HG03571 (cell line): Measurements from ENCODE around the gene BBOX1.
"Not testable (repeated sequence)": the region's sequence is repeated elsewhere in the genome, so short reads cannot be mapped to it uniquely, and the experiment has no call there.

Experiments used
- ATAC-seq: cut with Tn5 transposase; IDR thresholded peaks from one replicate; pipeline ENCODE4 v1.9.1; 2021; ENCODE audit not compliant: unreplicated experiment

Gene BBOX1

DNA sequence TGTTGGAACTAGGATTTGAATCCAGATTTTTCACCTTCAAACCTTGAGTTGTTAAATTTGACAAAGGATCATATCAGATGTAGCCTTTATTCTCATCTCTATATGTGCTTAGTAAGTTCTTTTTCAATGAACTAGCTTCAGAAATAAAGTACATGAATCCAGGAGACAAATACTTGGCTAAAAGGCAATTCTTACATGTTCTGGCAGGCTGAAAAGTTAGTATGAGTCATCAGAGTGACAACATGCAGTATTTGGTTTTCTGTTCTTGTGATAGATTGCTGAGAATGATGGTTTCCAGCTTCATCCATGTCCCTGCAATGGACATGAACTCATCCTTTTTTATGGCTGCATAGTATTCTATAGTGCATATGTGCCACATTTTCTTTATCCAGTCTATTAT, 40.4 kb downstream of the BBOX1 start:
- ATAC-seq = no peak

GRCh38 chr11:27083241-27083640, 42.6 kb downstream of the BBOX1 start:
- no peak for ATAC-seq

GRCh38 chr11:27083782-27084181, 43.2 kb downstream of the BBOX1 start:
- no peak for ATAC-seq

- no peak for ATAC-seq
Measured at GRCh38 chr11:27084518-27084917, 43.9 kb downstream of the BBOX1 start.

GRCh38 chr11:27085111-27085510, 44.5 kb downstream of the BBOX1 start:
- ATAC-seq = no peak

- ATAC-seq = no peak
Measured at GRCh38 chr11:27085605-27086004, 45.0 kb downstream of the BBOX1 start.

DNA sequence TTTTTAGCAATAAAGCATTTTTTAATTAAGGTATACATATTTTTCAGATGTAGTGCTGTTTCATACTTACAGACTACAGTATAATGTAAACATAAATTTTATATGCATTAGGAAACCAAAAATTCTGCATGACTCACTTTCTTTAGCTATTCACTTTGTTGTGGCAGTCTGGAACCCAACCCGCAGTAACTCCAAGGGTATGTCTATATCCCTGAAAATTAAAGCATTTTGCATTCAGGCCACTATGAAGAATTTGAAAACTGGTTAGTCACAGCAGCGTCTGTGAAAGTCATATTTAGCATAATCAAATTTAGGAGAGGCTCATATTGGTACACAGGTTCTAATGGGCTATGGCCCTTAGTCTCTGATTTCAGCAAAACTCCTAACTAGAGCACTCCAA, 46.8 kb downstream of the BBOX1 start:
- no peak for ATAC-seq

- ATAC-seq = no peak
Measured at GRCh38 chr11:27088353-27088752, 47.7 kb downstream of the BBOX1 start.

DNA sequence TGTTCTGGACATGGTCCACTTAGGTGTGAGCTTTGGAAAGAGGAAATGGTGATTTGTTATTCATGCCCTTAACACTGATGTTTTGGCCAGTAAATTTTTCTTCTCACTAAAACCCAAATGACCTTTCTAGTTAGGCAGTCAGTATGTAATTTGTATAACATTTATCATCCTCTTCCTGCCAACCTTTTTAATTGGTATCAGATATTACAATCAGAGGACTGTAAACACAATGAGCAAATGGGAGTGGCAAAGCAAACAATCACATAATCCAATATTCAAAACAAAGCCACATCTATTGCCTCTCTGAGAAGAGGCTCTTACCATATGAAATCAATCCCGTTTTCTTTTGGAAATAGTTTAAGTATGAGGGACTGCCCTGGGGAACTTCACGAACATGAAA, 49.1 kb downstream of the BBOX1 start:
- ATAC-seq = no peak

- ATAC-seq = not testable (repeated sequence)
Measured at GRCh38 chr11:27090357-27090948, 49.8 kb downstream of the BBOX1 start.

GRCh38 chr11:27094120-27094519, 53.5 kb downstream of the BBOX1 start:
- no peak for ATAC-seq

DNA sequence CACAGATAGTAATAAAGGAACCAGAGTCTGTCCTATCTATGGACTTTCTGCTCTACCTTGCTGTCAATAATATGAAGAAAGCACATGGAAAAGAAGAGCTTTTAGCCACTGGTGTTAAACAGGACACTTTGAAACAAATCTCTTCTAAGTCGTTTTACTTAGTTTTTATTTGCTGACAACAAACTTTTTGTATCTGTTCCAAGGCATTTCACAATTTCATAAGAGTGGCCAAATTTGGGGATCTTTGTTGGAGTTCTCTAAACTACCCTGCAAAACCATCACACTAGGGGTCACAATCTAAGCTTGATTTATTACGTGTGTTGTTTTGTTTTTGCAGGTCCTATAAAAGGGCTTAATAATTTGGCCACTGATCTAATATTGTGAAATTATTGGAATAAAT, 54.4 kb downstream of the BBOX1 start:
- no peak for ATAC-seq

- no peak for ATAC-seq
Measured at GRCh38 chr11:27095887-27096286, 55.3 kb downstream of the BBOX1 start.

DNA sequence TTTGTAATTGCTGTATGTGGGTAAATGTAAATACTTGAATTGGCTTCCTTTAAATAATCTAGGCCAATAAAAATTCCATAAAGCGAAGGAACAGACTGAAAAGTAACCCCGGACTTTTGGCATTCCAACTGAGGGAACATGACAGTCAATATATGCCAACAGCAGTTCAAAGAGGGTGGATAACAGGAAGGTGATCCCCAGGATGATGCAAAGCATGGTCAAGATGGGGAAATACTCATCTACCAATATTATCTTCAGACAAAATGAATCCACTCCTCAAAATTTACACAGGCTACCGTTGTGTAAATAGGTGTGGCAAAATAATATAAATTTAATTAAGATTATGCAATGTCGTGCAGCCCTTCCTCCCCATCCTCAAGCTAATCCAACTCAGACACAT, 56.9 kb downstream of the BBOX1 start:
- no peak for ATAC-seq

GRCh38 chr11:27100534-27100933, 59.9 kb downstream of the BBOX1 start:
- ATAC-seq = no peak

DNA sequence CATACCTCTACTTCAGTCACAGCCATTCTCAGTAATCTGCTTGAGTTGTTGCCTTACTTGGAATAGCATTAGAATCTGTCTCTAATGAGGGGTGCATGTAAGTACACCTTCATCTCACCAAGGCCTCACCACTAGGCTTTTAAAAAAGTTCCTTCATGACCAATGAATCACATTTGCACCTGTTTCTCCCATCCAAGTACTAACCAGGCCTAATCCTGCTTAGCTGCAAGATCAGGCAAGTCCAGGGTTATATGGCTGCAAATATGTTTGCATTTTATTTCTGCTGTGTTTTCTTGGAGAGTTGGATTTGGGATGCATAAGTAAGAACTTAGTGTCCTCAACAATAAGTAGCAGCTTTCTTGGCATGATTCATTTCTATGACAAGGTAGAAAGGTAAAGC, 66.9 kb downstream of the BBOX1 start:
- ATAC-seq = no peak

- ATAC-seq = no peak
Measured at GRCh38 chr11:27108809-27109208, 68.2 kb downstream of the BBOX1 start.

DNA sequence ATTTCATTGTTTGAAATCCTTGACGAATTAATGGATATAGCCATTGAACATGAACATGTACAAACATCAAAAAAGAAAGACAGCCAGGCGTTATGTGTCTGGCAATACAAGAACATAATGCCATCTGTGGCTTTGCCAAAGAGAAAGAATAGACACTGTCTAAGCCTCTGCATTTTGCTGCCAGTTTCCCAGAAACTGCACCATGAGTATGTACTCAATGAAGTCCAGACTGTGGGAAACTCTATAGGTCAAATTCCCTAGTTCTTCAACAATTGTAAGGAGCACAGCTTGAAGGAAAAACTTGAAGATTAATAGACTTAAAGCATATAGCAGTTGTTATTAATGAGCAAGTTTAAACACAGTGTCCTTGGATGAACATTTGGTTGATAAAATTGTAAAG, 71.3 kb downstream of the BBOX1 start:
- no peak for ATAC-seq

DNA sequence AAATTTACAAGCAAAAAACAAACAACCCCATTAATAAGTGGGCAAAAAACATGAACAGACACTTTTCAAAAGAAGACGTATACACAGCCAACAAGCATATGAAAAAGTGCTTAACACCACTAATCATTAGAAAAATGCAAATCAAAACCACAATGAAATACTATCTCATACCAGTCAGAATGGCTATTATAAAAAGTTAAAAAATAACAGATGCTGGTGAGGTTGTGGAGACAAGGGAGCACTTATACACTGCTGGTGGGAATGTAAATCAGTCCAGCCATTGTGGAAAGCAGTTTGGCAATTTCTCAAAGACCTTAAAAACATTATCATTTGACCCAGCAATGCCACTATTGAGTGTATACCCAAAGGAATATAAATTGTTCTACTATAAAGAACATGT, 72.3 kb downstream of the BBOX1 start:
- no peak for ATAC-seq

GRCh38 chr11:27115051-27115650, 74.5 kb downstream of the BBOX1 start:
- ATAC-seq = no peak

GRCh38 chr11:27116684-27117083, 76.1 kb downstream of the BBOX1 start:
- no peak for ATAC-seq

DNA sequence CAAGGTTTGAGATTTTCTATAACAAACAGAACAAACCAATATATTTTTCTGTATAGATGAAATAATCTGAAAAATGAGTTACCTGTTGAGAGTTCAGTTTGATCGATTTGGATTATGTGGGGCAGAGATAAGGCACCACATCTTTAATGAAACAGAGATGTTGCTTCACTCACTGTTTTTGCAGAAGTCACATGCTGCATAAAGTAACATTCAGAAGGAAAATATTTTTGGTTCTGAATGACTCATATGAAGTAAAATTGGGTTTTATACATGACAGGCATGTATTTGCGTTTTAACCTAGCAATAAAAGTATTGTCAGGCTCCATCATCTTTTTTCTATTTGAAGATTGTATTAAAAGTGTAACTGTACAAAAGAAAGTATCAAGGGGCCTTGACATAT, 77.8 kb downstream of the BBOX1 start:
- ATAC-seq = no peak

GRCh38 chr11:27118949-27119348, 78.3 kb downstream of the BBOX1 start:
- ATAC-seq = no peak
